Measurements from ENCODE around the gene JUNB.

DNA sequence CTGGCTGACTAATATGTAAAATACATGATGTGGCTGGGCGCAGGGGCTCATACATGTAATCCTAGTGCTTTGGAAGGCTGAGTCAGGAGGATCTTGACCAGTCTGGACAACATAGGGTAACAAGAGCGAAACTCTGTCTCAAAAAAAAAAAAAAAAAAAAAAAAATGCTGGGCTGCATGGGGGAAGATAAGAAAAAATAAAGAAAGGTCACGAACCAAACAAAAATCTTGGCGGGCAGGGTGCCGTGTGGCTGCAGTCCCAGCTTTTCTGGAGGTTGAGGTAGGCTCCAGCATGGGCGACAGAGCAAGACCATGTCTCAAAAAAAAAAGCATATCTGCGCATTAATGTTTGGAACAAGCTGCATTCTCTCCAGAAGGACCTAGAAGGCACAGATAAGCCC is 23.8 kb downstream of the JUNB start:
- TF ChIP-seq, protein P1, sequence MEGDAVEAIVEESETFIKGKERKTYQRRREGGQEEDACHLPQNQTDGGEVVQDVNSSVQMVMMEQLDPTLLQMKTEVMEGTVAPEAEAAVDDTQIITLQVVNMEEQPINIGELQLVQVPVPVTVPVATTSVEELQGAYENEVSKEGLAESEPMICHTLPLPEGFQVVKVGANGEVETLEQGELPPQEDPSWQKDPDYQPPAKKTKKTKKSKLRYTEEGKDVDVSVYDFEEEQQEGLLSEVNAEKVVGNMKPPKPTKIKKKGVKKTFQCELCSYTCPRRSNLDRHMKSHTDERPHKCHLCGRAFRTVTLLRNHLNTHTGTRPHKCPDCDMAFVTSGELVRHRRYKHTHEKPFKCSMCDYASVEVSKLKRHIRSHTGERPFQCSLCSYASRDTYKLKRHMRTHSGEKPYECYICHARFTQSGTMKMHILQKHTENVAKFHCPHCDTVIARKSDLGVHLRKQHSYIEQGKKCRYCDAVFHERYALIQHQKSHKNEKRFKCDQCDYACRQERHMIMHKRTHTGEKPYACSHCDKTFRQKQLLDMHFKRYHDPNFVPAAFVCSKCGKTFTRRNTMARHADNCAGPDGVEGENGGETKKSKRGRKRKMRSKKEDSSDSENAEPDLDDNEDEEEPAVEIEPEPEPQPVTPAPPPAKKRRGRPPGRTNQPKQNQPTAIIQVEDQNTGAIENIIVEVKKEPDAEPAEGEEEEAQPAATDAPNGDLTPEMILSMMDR (IDR thresholded peaks at IDR 0.05) = no peak
- TF ChIP-seq POLR2A (IDR thresholded peaks at IDR 0.05) = no peak

All from breast epithelium (tissue), 3 donors.